A673 (cell line): ENCODE measurements around the gene TTC27. TPM values are rescaled to one million over a fixed set of nuclear protein-coding genes. Genes with fewer than 3 reads are reported as not detected.
A peak's percentile ranks its signal among the peaks of the same experiment; 100 is the strongest.

Source experiments
- BruUV-seq: library from RNA; stranded (reverse); fragments of 400-500 nt; replicated peaks from 2 replicates; lab custom pipeline; 2021; lab: Mats Ljungman, UMichigan
- CTCF ChIA-PET: fragments of 300-600 bp; sonication (Branson Sonifier 250); formaldehyde crosslinking; loops from one replicate; lab custom pipeline; 2022; ENCODE audit warnings: antibody characterized with exemption; lab: Charles Lee
- POLR2A ChIA-PET: fragments of 300-600 bp; sonication (Branson Sonifier 250); formaldehyde crosslinking; loops from one replicate; lab custom pipeline; 2022; ENCODE audit warnings: antibody characterized with exemption; ENCODE audit not compliant: low non-redundant PET; lab: Charles Lee
- DNase-seq: peaks from one replicate; pipeline ENCODE4 v3.0.0-alpha.2; 2015; ENCODE audit warnings: low spot score
- H3K27ac ChIP-seq: fragments of 200-600 bp; sonication (generic); 2 replicates; pipeline ENCODE4 v1.5.1; 2016; ENCODE audit warnings: mixed run types, low read depth, mild to moderate bottlenecking, mixed read lengths, antibody characterized with exemption, low read length; ENCODE audit not compliant: poor library complexity, severe bottlenecking
- H3K27me3 ChIP-seq: fragments of 200-600 bp; sonication (generic); replicated peaks from 2 replicates; pipeline ENCODE4 v1.6.1; 2017; ENCODE audit warnings: mixed run types, low read depth, mild to moderate bottlenecking, mixed read lengths, antibody characterized with exemption, low read length; ENCODE audit not compliant: insufficient read depth, poor library complexity
- H3K36me3 ChIP-seq: fragments of 200-600 bp; sonication (generic); 2 replicates; pipeline ENCODE4 v1.6.1; 2016; ENCODE audit warnings: mixed run types, mild to moderate bottlenecking, mixed read lengths, antibody characterized with exemption, low read length; ENCODE audit not compliant: insufficient read depth, poor library complexity, severe bottlenecking
- H3K4me1 ChIP-seq: fragments of 200-600 bp; sonication (generic); 2 replicates; pipeline ENCODE4 v1.6.1; 2017; ENCODE audit warnings: mixed run types, mild to moderate bottlenecking, mixed read lengths, antibody characterized with exemption, low read length; ENCODE audit not compliant: insufficient read depth, poor library complexity, severe bottlenecking
- H3K4me3 ChIP-seq: fragments of 200-600 bp; sonication (generic); 2 replicates; pipeline ENCODE4 v1.5.1; 2016; ENCODE audit warnings: low read depth, mixed run types, mild to moderate bottlenecking, mixed read lengths, low read length; ENCODE audit not compliant: poor library complexity, severe bottlenecking
- H3K9me3 ChIP-seq: fragments of 200-600 bp; sonication (generic); 2 replicates; pipeline ENCODE4 v1.6.1; 2016; ENCODE audit warnings: mixed run types, low read depth, mild to moderate bottlenecking, mixed read lengths, antibody characterized with exemption, low read length; ENCODE audit not compliant: poor library complexity, severe bottlenecking
- CTCF ChIP-seq: fragments of 300-800, 200-600 bp; sonication (generic); conservative IDR thresholded peaks from 2 replicates; pipeline ENCODE4 v1.5.1; 2017; ENCODE audit warnings: low read depth, mild to moderate bottlenecking, antibody characterized with exemption, low read length, moderate library complexity, mixed read lengths
- EZH2 ChIP-seq: fragments of 200-600 bp; sonication (generic); IDR thresholded peaks from 2 replicates; pipeline ENCODE4 v1.6.1; 2017; ENCODE audit warnings: borderline replicate concordance, low read depth, mild to moderate bottlenecking, mixed read lengths, antibody characterized with exemption, low read length; ENCODE audit not compliant: poor library complexity, severe bottlenecking
- intact Hi-C: fragments of 100-400 bp; cut with micrococcal nuclease; formaldehyde crosslinking; loops from one replicate; pipeline ENCODE4 v1.10.0; 2022; ENCODE audit not compliant: unreplicated experiment
- total RNA-seq: library from RNA; stranded (reverse); gene quantifications from 2 replicates; pipeline ENCODE4 v1.2.3, GENCODE V29; 2021

Gene TTC27
- total RNA-seq, 1 experiment from 2014 or later: 29.8 TPM

- POLR2A ChIA-PET: interaction anchor here (0.6 kb wide), 1 partner anchor 55 kb away, joined by 3 read pairs; no protein-coding TSS in a partner anchor
- Histone ChIP-seq H3K4me1 (no peaks in the 10 kb centered on the region), H3K36me3 (peaks cover 4% of the 10 kb centered on the region), H3K27ac (peak overlapping the region; percentile 5), H3K9me3 (no peaks in the 10 kb centered on the region), H3K27me3 (no peaks in the 10 kb centered on the region), H3K4me3 (no peak overlapping the region)
- no TSS peak for BruUV-seq
- DNase-seq: peak; percentile 59
- intact Hi-C loops: no loop called here
- CTCF ChIA-PET: no interaction called here
- no peak for TF ChIP-seq CTCF
- no peak for TF ChIP-seq EZH2
Observed at GRCh38 chr2:32647180-32647651, 19.4 kb downstream of the TTC27 start.

- ChIA-PET CTCF (no interaction called here), POLR2A (no interaction called here)
- Histone ChIP-seq H3K36me3 (no peaks in the 10 kb centered on the region), H3K9me3 (no peaks in the 10 kb centered on the region), H3K27ac (no peak overlapping the region), H3K27me3 (no peaks in the 10 kb centered on the region), H3K4me1 (no peaks in the 10 kb centered on the region), H3K4me3 (no peak overlapping the region)
- intact Hi-C loops: no loop called here
- TF ChIP-seq CTCF (no peak), EZH2 (no peak)
- BruUV-seq: no TSS peak
- DNase-seq: peak; percentile 15
Observed at GRCh38 chr2:32652555-32653209, 24.8 kb downstream of the TTC27 start.

- H3K27ac ChIP-seq: no peak overlapping the region
- no peaks in the 10 kb centered on the region for H3K27me3 ChIP-seq
- no peak overlapping the region for H3K4me3 ChIP-seq
- H3K4me1 ChIP-seq: no peaks in the 10 kb centered on the region
- ChIA-PET POLR2A (no interaction called here), CTCF (no interaction called here)
- DNase-seq: no peak
- peaks cover 3% of the 10 kb centered on the region for H3K36me3 ChIP-seq
- intact Hi-C loops: no loop called here
- H3K9me3 ChIP-seq: no peaks in the 10 kb centered on the region
- BruUV-seq: no TSS peak
- TF ChIP-seq EZH2: no peak
- TF ChIP-seq CTCF: no peak
Observed at GRCh38 chr2:32656069-32656468, 28.2 kb downstream of the TTC27 start.
